ENCODE measurements around the gene IFIT3.

The IFIT3 gene

GRCh38 chr10:89304026-89304425 is 23.8 kb upstream of the IFIT3 start:
- TF ChIP-seq CTCF (IDR thresholded peaks at IDR 0.05; ENCODE audit: insufficient read depth, low read depth, low read length, missing control alignments) = no peak
- H3K4me3 ChIP-seq (ENCODE audit: low read depth, low read length) = peak overlapping the region; percentile 61; the same call in 1 of the 2 replicates
- no peak for DNase-seq (ENCODE audit: low read depth)

GRCh38 chr10:89304446-89304845 is 23.4 kb upstream of the IFIT3 start:
- TF ChIP-seq CTCF (IDR thresholded peaks at IDR 0.05; ENCODE audit: insufficient read depth, low read depth, low read length, missing control alignments) = no peak
- H3K4me3 ChIP-seq (ENCODE audit: low read depth, low read length) = no peak overlapping the region
- no peak for DNase-seq (ENCODE audit: low read depth)

- no peak overlapping the region for H3K4me3 ChIP-seq (ENCODE audit: low read depth, low read length)
- TF ChIP-seq CTCF (IDR thresholded peaks at IDR 0.05; ENCODE audit: insufficient read depth, low read depth, low read length, missing control alignments) = no peak
- no peak for DNase-seq (ENCODE audit: low read depth)
These were observed 22.9 kb upstream of the IFIT3 start for GRCh38 chr10:89304925-89305324.

GRCh38 chr10:89305766-89306433 is 21.9 kb upstream of the IFIT3 start:
- no peak for DNase-seq (ENCODE audit: low read depth)
- no peak for TF ChIP-seq CTCF (IDR thresholded peaks at IDR 0.05; ENCODE audit: insufficient read depth, low read depth, low read length, missing control alignments)
- no peak overlapping the region for H3K4me3 ChIP-seq (ENCODE audit: low read depth, low read length)

- DNase-seq (ENCODE audit: low read depth) = no peak
- H3K4me3 ChIP-seq (ENCODE audit: low read depth, low read length) = no peak overlapping the region
- TF ChIP-seq CTCF (IDR thresholded peaks at IDR 0.05; ENCODE audit: insufficient read depth, low read depth, low read length, missing control alignments) = no peak
These were observed 21.1 kb upstream of the IFIT3 start for GRCh38 chr10:89306434-89307268.

GRCh38 chr10:89307269-89307577 is 20.6 kb upstream of the IFIT3 start:
- no peak for DNase-seq (ENCODE audit: low read depth)
- no peak for TF ChIP-seq CTCF (IDR thresholded peaks at IDR 0.05; ENCODE audit: insufficient read depth, low read depth, low read length, missing control alignments)
- no peak overlapping the region for H3K4me3 ChIP-seq (ENCODE audit: low read depth, low read length)
